A549 (cell line): ENCODE results near the gene NEAT1. TPM values are rescaled to one million over a fixed set of nuclear protein-coding genes. Genes with fewer than 3 reads are reported as not detected.
A peak's percentile ranks its signal among the peaks of the same experiment; 100 is the strongest.

Experiments used
- ATAC-seq, 2 experiments: fragments of 200-7000 bp in 1 of 2; fragments of >200 bp in 1 of 2; cut with Nextera tagmentation in 1 of 2; cut with Tn5 transposase in 1 of 2; 3 replicates each; pipeline versions ENCODE4 v1.8.0 to v1.9.1; 2018 to 2020; ENCODE audit warnings: mild to moderate bottlenecking in 1 of 2, moderate library complexity in 1 of 2
- CTCF ChIA-PET: fragments of 300-600 bp; sonication (Branson Sonifier 250); formaldehyde crosslinking; extraction: SDS; loops from one replicate; lab custom pipeline; 2021; ENCODE audit warnings: antibody characterized with exemption, inconsistent platforms; lab: Yijun Ruan, JAX
- POLR2A ChIA-PET: fragments of 350-600 bp; formaldehyde crosslinking; extraction: SDS; loops from one replicate; lab custom pipeline; 2021; ENCODE audit warnings: antibody characterized with exemption, inconsistent platforms; lab: Yijun Ruan, JAX
- DNase-seq, 2 experiments: peaks; one replicate each; pipeline versions ENCODE4 v3.0.0 to v3.0.0-alpha.2; 2011 to 2016; ENCODE audit warnings: low read depth in 1 of 2, low spot score in 1 of 2
- FAIRE-seq: peaks from 2 replicates; lab custom pipeline; 2011; peaks lifted over from hg19 to GRCh38; lab: Jason Lieb, UNC
- H3K27ac ChIP-seq, 2 experiments: fragments of >200 bp; sonication (Bioruptor Twin); formaldehyde crosslinking; 3 replicates each; pipeline ENCODE4 v1.5.1; 2016 to 2017
- H3K4me1 ChIP-seq: fragments of >200 bp; sonication (Bioruptor Twin); formaldehyde crosslinking; 3 replicates; pipeline ENCODE4 v1.6.1; 2016
- H3K4me2 ChIP-seq: fragments of >200 bp; sonication (Bioruptor Twin); formaldehyde crosslinking; 3 replicates; pipeline ENCODE4 v1.6.1; 2016
- H3K4me3 ChIP-seq: fragments of >200 bp; sonication (Bioruptor Twin); formaldehyde crosslinking; 3 replicates; pipeline ENCODE4 v1.5.1; 2016
- H3K9me3 ChIP-seq: fragments of >200 bp; sonication (Bioruptor Twin); formaldehyde crosslinking; 3 replicates; pipeline ENCODE4 v1.6.1; 2016
- CHD2 ChIP-seq: fragments of 150-350 bp; IDR thresholded peaks from 2 replicates; pipeline ENCODE4 v1.6.1; 2014; ENCODE audit warnings: low read length; ENCODE audit not compliant: partially characterized antibody
- EHF ChIP-seq: fragments of 250-450 bp; sonication (Bioruptor Pico); IDR thresholded peaks from 2 replicates; pipeline ENCODE4 v1.5.0; 2020; ENCODE audit warnings: mild to moderate bottlenecking
- ESRRA ChIP-seq: fragments of 150-350 bp; IDR thresholded peaks from 2 replicates; pipeline ENCODE4 v1.6.1; 2014; ENCODE audit warnings: mild to moderate bottlenecking, low read length, borderline replicate concordance
- FOXS1 ChIP-seq: fragments of 250-450 bp; sonication (Bioruptor Pico); IDR thresholded peaks from 2 replicates; pipeline ENCODE4 v1.5.0; 2020; ENCODE audit warnings: mild to moderate bottlenecking, moderate library complexity
- HOXB5 ChIP-seq: fragments of 250-450 bp; sonication (Bioruptor Pico); IDR thresholded peaks from 2 replicates; pipeline ENCODE4 v1.5.0; 2020; ENCODE audit warnings: mild to moderate bottlenecking, moderate library complexity
- KDM1A ChIP-seq: fragments of 200-600 bp; sonication (generic); IDR thresholded peaks from 2 replicates; pipeline ENCODE4 v1.6.1; 2016; ENCODE audit warnings: low read depth, mild to moderate bottlenecking
- MAZ ChIP-seq: fragments of 150-350 bp; IDR thresholded peaks from 2 replicates; pipeline ENCODE4 v1.6.1; 2014; ENCODE audit warnings: antibody characterized with exemption, low read depth, low read length, borderline replicate concordance
- NFE2L2 ChIP-seq: fragments of 150-350 bp; conservative IDR thresholded peaks from 2 replicates; pipeline ENCODE4 v1.6.1; 2014; ENCODE audit warnings: low read length
- NPAS2 ChIP-seq: fragments of 250-450 bp; sonication (Bioruptor Pico); IDR thresholded peaks from 2 replicates; pipeline ENCODE4 v1.8.0; 2022; ENCODE audit warnings: mild to moderate bottlenecking, moderate library complexity, borderline replicate concordance
- TFCP2L1 ChIP-seq: fragments of 250-450 bp; sonication (Bioruptor Pico); IDR thresholded peaks from 2 replicates; pipeline ENCODE4 v1.5.0; 2021; ENCODE audit warnings: mild to moderate bottlenecking
- TP53 ChIP-seq: fragments of 250-450 bp; sonication (Bioruptor Pico); IDR thresholded peaks from 2 replicates; pipeline ENCODE4 v1.5.0; 2021; ENCODE audit warnings: mild to moderate bottlenecking, moderate library complexity
- ZC3H11A ChIP-seq: fragments of 450-650 bp; IDR thresholded peaks from 2 replicates; pipeline ENCODE4 v1.6.1; 2014; ENCODE audit warnings: antibody characterized with exemption, mild to moderate bottlenecking
- WGBS: methylation state at CpG from one replicate; pipeline ENCODE4 v1.1.6; 2017; ENCODE audit errors: missing lambda C conversion rate; 5-methylcytosine and 5-hydroxymethylcytosine counted together
- polyA plus RNA-seq, 4 experiments: library from polyadenylated mRNA; depleted of rRNA in 3 of 4; stranded (reverse); fragments of >200 nt; fragmentation: RNase III in 1 of 4; extraction: RNeasy Plus Mini Kit Qiagen cat#74134 plus additional on column Dnase treatment in 1 of 4; gene quantifications; 2 replicates in 3 of 4; 3 replicates in 1 of 4; pipeline ENCODE4 v1.2.3, GENCODE V29; 2011 to 2017
- TF ChIP-seq, protein P1 (sequence below): IDR thresholded peaks from 2 replicates; pipeline ENCODE4 v1.6.1; 2012
- TF ChIP-seq, protein P2 (sequence below): fragments of 200-600 bp; sonication (generic); IDR thresholded peaks from 2 replicates; pipeline ENCODE4 v1.6.1; 2016; ENCODE audit warnings: antibody characterized with exemption, mild to moderate bottlenecking, moderate library complexity
- TF ChIP-seq, protein P3 (sequence below): fragments of 450-650 bp; IDR thresholded peaks from 2 replicates; pipeline ENCODE4 v1.6.1; 2014; ENCODE audit warnings: antibody characterized with exemption
- TF ChIP-seq, protein P4 (sequence below): fragments of 150-350 bp; IDR thresholded peaks from 2 replicates; pipeline ENCODE4 v1.6.1; 2014; ENCODE audit warnings: low read depth, mild to moderate bottlenecking, low read length

NEAT1 gene
- polyA plus RNA-seq, 2 of the 4 experiments (the other 2 are of a cell fraction) = 314 to 1,223 TPM

DNA sequence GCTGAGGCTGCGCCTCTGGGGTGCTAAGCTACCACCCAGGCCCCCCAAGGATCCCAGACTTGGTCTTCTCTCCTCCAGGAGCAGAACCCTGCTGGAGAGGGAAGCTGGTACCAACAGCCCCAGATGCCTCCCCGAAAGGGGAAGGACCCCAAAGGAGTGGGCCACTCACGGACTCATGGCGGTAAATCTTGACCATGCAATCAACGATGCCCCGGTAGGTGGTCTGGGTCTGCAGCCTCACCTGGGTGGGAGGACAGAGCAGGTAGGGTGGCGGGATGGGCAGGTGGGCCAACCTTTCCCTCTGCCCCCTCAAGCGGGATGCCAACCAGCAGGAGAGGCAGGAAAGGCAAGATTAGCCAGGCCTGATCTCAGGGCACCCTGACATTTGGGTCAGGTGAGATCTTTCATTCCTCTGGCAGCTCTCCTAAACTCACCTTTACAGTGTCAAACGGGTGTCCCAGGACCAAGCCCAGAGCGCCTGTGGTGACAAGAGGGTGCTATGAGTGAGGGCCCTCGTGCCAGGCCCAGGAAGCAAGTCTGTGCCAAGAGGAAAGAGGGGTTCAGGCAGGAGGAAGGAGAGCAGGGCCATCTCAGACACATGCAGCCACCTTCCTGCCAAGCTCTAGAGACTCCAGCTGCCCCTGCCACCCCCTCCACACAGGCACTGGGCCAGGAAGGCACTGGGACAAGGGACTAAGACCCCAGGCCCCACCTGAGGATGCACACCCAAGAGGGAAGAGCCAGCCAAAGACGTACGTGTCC lies 42.7 kb upstream of the NEAT1 start:
- ATAC-seq (no peak), FAIRE-seq (no peak)
- H3K4me2 ChIP-seq = peak overlapping the region; percentile 93

DNA sequence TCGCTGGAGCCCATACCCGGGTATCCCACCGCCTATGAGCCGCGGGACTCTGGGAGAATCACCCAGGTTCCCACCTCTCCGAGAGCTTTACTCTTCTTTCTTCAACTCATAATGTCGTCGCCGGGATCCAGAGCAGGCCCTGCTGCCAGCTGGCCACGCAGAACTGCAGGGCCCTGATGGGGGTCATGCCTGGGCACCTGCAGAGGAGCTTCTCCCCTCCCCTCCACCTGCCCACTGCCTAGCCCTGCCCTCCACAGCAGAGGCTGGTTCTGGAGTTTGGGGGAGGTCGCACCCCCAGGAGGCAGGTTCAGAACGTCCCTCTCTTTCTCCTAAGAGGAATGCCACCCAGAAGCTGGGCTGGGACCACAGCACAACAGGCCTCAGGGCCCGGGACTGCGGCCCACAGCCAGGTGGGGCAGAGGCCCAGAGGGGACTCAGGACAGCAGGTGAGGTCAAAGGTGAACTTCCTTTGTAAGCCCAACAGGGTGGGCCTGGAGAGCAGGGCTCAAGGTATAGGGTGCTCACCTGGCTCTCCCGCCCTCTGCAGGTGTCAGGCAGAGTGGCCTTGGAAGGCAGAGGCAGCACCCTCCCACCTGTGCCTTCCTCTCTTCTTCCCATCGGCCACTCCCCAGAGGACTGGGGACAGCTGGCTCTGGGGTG lies 42.0 kb upstream of the NEAT1 start:
- FAIRE-seq (no peak), ATAC-seq (no peak), DNase-seq (no peak)
- H3K4me2 ChIP-seq = peak overlapping the region; percentile 93
- POLR2A ChIA-PET = interaction anchor here (1.7 kb wide), 1 partner anchor 47 kb away, joined by 4 read pairs; no protein-coding TSS in a partner anchor
- H3K27ac ChIP-seq = peak overlapping the region; percentile 93 to 99
- TF ChIP-seq NFE2L2 = no peak
- TF ChIP-seq, protein P1, sequence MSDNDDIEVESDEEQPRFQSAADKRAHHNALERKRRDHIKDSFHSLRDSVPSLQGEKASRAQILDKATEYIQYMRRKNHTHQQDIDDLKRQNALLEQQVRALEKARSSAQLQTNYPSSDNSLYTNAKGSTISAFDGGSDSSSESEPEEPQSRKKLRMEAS = no peak
- TF ChIP-seq, protein P2, sequence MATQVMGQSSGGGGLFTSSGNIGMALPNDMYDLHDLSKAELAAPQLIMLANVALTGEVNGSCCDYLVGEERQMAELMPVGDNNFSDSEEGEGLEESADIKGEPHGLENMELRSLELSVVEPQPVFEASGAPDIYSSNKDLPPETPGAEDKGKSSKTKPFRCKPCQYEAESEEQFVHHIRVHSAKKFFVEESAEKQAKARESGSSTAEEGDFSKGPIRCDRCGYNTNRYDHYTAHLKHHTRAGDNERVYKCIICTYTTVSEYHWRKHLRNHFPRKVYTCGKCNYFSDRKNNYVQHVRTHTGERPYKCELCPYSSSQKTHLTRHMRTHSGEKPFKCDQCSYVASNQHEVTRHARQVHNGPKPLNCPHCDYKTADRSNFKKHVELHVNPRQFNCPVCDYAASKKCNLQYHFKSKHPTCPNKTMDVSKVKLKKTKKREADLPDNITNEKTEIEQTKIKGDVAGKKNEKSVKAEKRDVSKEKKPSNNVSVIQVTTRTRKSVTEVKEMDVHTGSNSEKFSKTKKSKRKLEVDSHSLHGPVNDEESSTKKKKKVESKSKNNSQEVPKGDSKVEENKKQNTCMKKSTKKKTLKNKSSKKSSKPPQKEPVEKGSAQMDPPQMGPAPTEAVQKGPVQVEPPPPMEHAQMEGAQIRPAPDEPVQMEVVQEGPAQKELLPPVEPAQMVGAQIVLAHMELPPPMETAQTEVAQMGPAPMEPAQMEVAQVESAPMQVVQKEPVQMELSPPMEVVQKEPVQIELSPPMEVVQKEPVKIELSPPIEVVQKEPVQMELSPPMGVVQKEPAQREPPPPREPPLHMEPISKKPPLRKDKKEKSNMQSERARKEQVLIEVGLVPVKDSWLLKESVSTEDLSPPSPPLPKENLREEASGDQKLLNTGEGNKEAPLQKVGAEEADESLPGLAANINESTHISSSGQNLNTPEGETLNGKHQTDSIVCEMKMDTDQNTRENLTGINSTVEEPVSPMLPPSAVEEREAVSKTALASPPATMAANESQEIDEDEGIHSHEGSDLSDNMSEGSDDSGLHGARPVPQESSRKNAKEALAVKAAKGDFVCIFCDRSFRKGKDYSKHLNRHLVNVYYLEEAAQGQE = no peak
- no peak for TF ChIP-seq EHF (CRISPR knock-in tag)
- no peak for TF ChIP-seq MAZ
- TF ChIP-seq FOXS1 (CRISPR knock-in tag) = no peak
- no peak for TF ChIP-seq CHD2
- TF ChIP-seq, protein P3, sequence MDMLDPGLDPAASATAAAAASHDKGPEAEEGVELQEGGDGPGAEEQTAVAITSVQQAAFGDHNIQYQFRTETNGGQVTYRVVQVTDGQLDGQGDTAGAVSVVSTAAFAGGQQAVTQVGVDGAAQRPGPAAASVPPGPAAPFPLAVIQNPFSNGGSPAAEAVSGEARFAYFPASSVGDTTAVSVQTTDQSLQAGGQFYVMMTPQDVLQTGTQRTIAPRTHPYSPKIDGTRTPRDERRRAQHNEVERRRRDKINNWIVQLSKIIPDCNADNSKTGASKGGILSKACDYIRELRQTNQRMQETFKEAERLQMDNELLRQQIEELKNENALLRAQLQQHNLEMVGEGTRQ = no peak
- TF ChIP-seq KDM1A = no peak
- no peak for TF ChIP-seq ESRRA
- no peak for TF ChIP-seq NPAS2
- no peak for TF ChIP-seq TP53 (CRISPR knock-in tag)
- no peak for TF ChIP-seq ZC3H11A
- TF ChIP-seq, protein P4, sequence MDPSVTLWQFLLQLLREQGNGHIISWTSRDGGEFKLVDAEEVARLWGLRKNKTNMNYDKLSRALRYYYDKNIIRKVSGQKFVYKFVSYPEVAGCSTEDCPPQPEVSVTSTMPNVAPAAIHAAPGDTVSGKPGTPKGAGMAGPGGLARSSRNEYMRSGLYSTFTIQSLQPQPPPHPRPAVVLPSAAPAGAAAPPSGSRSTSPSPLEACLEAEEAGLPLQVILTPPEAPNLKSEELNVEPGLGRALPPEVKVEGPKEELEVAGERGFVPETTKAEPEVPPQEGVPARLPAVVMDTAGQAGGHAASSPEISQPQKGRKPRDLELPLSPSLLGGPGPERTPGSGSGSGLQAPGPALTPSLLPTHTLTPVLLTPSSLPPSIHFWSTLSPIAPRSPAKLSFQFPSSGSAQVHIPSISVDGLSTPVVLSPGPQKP = no peak
- peak overlapping the region; percentile 46; the same call in 2 of the 3 replicates for H3K4me3 ChIP-seq
- CTCF ChIA-PET = interaction anchor here (0.7 to 14.2 kb wide), 14 partner anchors 10 to 161 kb away, joined by 3 to 208 read pairs (median 4); partner anchors contain the start of gene NEAT1
- H3K4me1 ChIP-seq = peaks cover 76% of the 10 kb centered on the region
- WGBS = 96% methylated on average over 13 of the region's 16 CpGs
- no peaks in the 10 kb centered on the region for H3K9me3 ChIP-seq

More for the DNA sequence above, 42.7 kb upstream of the NEAT1 start:
- Histone ChIP-seq H3K27ac (peak overlapping the region; percentile 93 to 99), H3K4me1 (peaks cover 69% of the 10 kb centered on the region), H3K4me3 (no peak overlapping the region), H3K9me3 (no peaks in the 10 kb centered on the region)
- 94% methylated on average over 9 of the region's 13 CpGs for WGBS
- no peak for TF ChIP-seq KDM1A
- no peak for TF ChIP-seq TFCP2L1
- TF ChIP-seq HOXB5 (CRISPR knock-in tag) = no peak
- no peak for DNase-seq
- CTCF ChIA-PET = interaction anchor here (0.9 to 14.2 kb wide), 15 partner anchors 11 to 214 kb away, joined by 3 to 208 read pairs (median 5); partner anchors contain the start of genes FAM89B and NEAT1
- POLR2A ChIA-PET = no interaction called here
